ENCODE measurements around the gene MST1R.

Gene MST1R

DNA sequence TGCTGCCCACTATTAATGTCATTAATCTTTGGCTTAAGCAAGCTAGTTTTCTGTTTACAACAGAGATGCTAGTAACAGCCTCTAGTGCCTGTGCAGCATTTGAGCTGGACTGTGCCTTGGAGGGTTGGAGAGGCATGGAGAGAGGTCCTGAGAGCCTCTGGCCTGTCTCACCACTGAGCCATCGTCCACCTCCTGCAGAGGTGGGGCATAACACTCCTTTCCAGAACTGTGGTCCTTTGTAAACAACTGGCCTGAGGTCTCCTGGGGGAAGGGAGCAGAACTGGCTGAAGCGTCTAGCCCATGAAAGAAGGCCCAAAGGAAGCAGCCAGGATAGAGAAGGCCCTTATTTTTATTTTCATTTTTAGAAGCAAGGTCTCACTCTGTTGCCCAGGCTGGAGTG is 24.0 kb downstream of the MST1R start:
- DNase-seq (ENCODE audit: extremely low read depth in 1 of 2, low read depth in 1 of 2), result no peak

DNA sequence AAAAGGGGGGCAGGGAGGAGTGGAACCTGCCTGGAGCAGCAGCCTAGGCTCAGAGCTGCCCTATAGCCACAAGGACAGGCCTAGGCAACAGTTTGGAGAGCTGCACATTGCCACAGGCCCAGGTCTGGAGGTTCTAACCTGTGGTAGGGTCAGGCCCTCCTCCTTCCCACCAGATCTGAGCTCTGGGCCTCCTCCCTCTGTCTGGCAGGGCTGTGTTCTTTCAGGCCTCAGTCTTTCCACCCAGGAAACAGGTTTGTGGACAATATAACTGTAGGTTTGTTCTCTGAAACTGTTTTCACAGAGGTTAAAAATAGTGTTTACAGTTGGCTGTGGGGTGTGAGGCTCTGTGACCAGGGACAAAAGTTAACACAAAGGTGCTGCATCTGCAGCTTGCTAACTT is 25.0 kb downstream of the MST1R start:
- DNase-seq (ENCODE audit: extremely low read depth in 1 of 2, low read depth in 1 of 2), result no peak

DNA sequence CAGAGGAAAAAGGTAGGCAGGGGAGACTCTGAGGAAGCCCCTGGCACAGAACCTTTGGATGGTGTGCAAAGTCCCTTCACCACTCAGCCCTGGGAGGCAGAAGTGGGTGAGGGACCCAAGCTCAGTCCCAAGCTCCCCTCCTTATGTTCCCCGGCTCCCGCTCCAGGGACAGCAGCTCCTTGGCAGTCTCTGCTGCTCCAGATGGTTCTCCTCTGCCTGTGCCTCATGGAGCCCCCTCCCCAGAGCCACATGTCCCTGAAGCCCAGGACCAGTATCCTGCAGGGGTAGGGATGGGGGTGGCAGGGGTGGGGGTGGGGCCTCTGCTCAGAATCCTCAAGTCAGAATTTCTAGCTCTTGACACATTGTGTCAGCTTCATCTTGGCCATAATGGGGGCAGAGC is 26.0 kb downstream of the MST1R start:
- DNase-seq (ENCODE audit: extremely low read depth in 1 of 2, low read depth in 1 of 2), result no peak

DNA sequence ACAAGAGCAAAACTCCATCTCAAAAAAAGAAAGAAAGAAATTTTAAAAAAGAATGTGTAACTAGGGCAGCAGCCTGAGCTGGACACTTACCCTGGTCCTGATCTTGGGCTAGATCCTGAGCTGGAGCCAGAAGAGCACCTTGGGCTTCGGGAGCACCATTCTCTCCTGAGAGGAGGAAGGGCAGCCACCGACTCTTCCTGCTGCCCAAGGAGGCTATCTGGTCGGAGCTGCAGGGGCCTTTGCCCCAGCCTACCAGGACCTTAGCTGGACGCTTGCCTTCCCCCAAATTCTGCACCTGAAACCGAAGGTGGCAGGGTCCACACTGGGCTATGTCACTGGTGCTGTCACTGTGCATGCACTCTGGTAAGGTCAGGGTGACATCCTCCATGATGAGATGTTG is 27.1 kb downstream of the MST1R start:
- DNase-seq (ENCODE audit: extremely low read depth in 1 of 2, low read depth in 1 of 2), result no peak

DNA sequence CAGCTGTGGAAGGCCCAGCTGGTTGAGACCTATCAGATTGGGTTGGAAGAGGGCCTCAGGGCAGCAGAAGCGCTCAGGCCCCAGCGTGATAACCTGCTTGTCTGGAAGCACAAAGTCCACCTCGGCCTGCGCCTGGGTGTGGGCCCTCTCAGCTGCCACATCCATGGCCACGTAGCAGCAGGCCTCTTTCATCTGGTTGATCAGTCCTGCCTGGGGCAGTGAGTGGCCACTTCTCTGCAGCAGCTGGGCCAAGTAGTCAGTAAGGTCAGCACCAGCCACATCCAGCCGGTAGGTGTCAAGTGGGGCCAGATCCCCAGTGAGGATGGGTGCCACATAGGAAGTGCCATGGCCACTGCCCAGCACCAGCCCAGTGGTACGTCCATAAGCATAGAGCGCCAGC is 30.1 kb downstream of the MST1R start:
- DNase-seq (ENCODE audit: extremely low read depth in 1 of 2, low read depth in 1 of 2), result no peak

DNA sequence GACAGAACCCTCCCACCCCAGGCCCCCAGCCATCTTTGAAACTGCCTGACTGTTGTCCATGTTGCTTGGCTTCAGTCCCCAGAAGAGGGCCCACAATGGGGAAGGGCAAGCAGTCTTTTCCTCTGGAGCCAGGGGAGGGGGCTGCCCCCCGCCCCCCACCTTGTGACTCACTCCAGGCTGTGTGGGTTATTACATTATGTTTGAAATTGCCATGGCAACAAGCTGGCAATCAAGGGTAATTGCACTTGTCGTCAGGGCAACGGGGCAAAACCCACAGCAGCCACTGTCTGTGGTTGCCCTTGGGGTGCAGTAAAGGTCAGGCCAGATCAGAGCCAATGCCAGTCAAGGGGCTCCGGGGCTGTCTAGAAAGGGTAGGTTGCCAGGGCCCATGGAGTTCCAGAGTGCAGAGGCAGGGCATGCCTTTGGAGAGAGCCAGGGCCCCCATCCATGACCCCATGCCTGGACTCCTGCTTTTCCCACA is 30.8 kb downstream of the MST1R start:
- no peak for DNase-seq (ENCODE audit: extremely low read depth in 1 of 2, low read depth in 1 of 2)

DNA sequence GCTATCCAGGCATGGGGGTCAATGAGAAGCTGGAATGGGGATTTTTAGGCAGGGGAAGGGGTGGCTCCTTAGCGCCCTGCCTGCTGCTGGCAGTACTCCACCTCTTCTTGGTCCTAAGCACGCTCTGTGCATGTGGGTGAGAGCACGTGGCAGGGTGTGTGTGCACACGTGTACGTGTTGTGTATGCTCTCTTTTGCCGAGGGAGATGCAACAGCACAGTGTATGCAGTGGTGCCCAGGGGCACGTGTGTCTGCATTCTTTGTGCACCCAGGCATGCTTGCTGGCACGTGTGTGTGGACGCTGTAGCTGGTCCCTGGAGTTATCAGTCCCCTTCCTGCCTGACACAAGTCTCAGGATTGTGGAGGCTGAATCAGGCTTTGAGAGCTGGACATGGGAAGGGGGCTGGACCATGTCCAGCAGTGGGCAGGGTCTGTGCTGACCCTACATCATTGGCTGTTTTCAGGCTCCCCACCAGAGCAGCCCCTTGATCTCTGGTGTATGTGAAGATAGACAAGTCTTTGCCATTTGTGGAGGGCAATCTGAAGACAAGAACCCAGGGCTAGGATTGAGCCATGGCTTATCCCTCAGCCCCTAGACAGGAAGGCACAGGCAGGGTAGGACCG is 32.0 kb downstream of the MST1R start:
- no peak for DNase-seq (ENCODE audit: extremely low read depth in 1 of 2, low read depth in 1 of 2)

DNA sequence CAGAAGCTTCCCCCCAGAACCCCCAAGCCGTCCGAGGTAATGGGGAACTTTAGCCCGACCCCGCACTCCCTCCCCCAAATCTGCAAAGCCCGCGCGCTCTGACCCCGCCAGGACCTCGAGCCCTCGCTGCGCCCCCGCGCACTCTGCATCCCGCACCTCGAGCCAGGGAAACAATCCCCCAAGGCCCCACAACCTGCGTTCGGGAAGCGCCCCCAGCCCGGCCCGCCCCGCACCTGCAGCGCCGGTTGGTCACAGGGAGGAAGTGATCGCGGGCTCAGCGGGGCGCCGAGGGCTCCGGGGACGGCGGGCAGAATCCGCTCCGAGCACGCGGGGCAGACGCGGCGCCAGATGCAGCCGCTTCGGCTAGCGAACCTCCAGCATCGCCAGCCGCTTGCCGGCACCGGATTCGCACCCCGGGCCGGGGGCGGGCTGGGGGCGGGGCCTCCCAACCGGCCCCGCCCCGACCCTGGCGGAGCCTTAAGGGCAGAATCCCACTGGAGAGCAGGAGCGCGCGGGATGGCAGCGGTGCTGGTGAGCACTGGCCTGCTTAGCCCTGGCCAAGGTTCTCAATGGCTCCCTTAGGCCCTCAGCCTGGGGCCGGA is 34.0 kb downstream of the MST1R start, which contains the start of gene CAMKV:
Gene CAMKV (minus strand): TSS at position 382 of the 602 bp plus-strand sequence. CDS start 7,518 bp downstream, outside the sequence.
- no peak for DNase-seq (ENCODE audit: extremely low read depth in 1 of 2, low read depth in 1 of 2)

DNA sequence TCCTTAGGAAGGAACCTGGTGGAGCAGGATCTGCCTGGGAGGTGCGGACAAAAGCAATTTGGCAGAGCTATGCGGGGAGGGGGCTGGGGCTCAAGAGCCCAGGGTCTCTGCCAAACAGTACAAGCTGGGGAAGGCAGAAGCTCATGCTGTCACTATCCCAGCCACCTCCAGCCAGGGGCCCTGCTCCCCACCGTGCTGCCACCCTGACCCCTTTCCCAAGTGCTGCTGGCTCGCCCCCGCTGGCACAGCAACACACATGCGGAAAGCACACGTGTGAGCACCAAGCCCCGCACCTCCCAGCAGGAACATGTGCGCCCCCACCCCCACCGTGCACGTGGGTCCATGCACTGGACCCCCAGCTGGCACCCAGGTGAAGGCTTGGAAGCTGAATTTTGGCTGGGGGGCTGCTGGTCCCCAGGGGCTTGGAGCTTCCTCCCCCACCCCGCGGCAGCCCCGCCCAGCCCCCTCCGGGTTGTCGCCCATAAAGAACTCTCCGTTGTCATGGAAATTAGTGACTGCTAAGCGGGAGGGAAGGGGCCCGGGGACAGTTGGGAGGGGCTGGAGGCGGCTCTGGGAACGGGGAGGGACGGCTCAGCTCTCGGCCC is 34.7 kb downstream of the MST1R start:
- DNase-seq (ENCODE audit: extremely low read depth in 1 of 2, low read depth in 1 of 2), result no peak

DNA sequence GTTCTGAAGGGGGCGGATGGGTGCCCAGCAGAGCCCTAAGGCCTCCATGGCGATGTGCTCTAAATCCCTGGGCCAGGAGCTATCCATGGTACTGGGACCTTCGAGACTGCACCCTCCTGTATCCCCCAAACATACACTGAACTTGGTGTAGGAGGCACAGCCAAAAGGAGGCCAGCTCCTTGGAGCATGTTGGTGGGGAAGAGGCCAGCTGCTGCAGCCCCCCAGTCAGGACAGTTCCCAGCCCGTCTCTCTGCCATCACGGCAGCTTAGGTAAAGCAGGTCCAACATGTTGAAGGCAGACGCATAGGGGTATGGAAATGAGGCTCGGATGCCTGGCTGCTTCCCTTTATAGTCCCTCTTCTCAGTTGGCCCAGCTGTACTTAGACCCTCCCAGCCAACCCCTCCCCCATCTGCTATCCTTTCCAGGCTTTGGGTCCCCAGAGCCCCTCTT is 35.8 kb downstream of the MST1R start:
- no peak for DNase-seq (ENCODE audit: extremely low read depth in 1 of 2, low read depth in 1 of 2)

DNA sequence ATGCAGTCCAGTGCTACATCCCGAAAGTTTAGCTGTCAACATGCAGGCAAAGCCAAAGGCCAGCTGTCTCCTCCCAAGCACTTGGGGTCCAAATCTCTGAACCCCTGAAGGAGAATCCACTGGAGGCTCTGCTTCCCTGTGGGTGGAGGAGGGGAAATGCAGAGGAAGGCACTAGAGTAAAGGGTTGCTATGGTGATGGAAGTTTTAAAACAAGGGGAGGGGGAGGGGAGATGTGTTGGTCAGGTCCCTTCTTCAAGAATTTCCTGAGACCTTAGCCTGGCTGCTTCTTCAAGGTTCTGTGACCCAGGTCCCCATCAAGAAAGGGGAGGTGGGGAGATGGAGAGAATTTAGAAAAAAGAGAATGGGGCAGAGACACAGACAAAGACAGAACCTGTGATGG is 36.3 kb downstream of the MST1R start:
- no peak for DNase-seq (ENCODE audit: extremely low read depth in 1 of 2, low read depth in 1 of 2)

DNA sequence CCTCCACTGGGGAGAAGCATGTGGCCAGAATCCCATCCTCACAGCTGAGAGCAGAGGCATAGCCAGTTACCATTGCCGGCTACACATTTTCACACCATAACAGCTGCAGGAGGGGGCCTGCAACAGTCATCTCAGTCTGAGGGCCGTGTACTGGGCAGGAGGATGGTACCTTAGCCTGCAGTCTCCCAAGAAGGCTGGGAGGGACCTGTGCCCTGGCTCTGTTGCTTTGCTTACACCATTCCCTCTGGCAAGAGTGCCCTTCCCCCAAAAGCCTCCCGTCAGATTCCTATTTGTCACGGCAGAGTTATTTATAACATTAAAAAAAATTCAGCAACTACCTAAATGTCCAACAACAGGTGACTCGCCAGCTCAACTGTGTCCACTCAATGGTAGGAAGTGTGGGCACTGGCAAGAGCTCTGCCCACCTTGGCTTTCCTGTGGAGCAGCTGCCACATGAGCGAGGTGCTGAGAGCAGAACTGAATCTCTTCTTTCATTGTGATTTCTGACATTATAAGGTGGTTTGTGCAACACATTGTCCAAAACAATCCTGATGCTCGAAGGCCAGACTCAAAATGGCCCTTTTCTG is 38.4 kb downstream of the MST1R start:
- DNase-seq (ENCODE audit: extremely low read depth in 1 of 2, low read depth in 1 of 2), result no peak

DNA sequence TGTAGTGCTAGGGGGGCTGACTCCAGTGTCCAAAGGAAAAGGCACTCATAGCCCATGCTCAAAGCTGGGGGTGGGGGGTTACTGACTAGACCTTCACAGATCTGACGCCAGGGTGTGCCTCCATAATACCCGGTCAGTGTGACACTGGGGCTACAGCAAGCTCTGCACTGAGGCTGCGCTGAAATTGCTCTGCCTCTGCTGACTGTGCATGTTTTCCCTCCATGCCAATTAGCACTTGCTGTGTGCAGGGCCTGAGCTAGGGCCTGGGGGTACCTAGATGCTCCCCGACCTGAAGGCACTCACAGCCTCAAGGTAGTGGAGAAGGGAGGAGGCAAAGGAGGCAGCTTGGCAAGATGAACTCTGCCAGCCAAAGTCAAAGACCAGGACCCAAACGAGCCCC is 39.2 kb downstream of the MST1R start:
- no peak for DNase-seq (ENCODE audit: extremely low read depth in 1 of 2, low read depth in 1 of 2)

DNA sequence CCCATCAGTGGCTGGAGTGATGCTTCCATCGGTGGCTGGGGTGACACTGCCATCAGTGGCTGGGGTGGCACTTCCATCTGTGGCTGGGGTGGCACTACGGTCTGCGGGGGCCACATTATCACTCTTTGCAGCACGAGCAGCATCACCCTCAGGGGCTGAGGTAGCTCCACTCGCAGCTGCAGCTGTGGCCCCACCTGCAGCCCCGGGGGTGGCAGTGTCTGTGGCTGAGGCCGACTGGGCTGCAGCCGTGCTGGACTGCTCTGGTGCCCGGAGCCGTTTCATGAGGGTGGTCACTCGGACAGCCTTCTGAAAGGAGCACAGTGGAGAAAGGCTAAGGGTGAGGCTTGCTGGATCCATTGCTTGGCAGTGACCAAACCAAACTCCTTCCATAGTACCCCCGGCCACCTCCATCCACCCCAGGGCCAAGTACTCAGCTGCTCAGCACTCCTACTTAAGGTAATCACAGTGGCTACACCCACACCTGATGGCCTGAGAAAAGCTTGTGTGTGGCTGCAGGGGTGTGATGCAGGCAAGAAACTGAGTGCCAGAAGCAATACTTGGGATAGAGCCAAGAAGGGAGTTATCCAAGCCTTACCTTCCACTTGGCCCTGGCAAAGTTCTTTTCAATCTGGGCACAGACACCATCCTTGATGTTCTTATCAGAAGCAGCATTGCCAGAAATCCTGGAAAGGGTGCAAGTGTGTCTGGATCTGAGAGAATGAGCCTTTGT is 43.9 kb downstream of the MST1R start:
- no peak for DNase-seq (ENCODE audit: extremely low read depth in 1 of 2, low read depth in 1 of 2)

DNA sequence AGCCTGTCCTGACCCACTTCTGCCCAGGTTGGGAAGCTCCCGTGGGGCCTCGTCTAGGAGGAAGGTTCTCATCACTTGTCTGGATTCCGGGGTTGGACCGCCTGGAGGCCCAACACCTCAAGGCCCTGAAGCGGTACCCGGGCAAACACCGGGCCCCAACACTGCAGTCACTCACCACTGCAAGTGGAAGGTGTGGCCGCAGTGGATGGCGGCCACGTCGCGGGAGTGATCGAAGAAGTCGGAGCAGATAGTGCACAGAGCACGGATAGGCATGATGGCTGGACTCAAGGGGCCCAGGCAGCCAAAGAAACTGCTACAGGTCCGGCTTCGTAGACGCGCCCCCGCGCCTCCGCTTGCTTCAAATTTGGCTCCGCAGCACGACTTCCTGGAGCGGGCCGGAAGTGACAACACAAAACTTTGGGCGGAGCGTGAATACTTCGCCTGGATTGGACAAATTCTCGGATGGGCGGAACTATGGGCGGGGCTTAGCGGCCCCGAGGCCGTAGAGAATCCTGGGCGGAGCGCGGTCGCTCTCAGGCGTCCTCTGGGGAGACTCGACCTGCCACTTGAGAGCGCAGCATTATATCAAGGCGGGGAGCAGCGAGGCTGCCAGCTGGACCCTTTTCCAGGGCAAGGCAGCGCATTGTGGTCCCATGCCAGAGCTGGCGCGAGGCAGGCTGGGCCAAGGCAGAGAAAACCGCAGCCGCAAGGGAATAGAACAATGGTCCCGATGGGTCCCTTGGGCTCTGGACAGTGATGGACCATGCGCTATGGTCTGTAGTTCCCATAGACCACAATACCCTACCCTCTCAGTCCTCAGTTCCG is 47.3 kb downstream of the MST1R start, which contains the start of gene TRAIP:
Gene TRAIP (minus strand): TSS at position 384 of the 825 bp plus-strand sequence. CDS start 111 bp downstream, at position 273.
- peak; percentile 86 to 90 for DNase-seq (ENCODE audit: extremely low read depth in 1 of 2, low read depth in 1 of 2)

DNA sequence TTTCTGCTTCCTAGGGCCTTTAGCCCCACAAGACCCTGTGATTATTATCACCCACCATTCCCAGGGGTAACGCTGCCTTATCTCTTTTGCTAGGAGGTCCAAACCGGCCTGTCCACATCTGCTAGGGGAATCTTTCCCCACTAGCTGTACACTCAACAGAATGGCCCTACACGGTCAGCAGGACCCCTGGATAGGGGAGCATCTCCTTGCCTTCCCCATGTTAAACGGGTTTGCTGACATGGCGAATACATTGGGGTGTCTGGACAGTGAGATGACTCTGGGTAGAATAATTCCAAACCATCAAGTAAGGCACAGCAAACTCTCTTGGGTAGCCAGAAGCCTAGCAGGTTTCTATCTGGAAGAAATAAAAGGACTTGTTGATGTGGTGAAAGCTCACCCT is 48.0 kb downstream of the MST1R start:
- no peak for DNase-seq (ENCODE audit: extremely low read depth in 1 of 2, low read depth in 1 of 2)

DNA sequence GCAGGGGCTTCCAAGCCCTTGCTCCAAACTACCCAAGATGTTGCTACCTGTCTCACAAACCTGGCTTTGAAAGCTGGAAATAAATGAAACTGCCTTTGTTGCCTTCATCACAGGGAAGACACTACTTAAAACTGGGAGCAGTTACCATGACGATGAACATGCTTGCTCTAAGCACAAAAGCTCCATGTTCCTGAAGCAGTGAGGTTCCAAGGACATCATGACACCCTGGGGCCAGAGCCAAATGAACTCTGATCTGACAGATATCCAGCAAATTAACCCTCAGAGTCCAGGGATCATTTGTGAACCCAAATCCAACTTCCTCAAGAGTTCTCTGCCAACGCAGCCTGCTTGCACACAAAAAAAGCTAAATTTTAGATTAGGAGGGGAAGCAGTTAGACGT is 58.0 kb downstream of the MST1R start:
- no peak for DNase-seq (ENCODE audit: extremely low read depth in 1 of 2, low read depth in 1 of 2)

DNA sequence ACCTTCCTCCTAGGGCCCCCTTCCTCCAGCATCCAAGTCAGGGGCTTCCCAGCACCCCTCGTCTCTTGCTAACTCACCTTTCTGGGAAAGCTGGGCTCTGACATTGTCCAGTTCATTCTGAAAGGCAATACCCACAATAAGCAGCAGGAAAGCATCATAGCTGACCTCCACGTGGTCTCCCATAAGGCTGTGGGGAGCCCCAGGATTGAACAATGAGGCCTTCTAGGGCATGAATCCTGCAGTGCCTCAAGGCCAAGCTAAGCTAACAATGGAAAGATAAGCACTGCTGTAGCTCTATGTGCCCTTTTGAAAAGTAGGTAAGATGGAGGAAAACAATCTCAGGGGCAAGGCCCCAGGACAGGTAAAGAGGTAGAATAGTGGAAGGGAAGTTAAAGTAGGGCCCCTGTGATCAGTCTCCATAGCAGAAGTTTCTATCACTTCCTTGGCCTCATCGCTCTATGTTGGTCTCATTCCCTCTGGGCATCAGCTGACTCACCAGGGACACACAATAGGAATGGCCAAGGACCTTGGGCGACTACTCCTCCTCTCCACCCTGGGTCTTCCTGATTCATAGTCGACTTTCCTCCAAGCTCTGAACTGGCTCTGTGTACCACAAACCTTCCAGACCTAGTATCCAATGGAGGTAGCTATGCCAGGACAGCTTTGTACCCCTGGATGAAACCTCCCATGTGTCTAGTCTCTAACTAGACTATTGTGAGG is 59.0 kb downstream of the MST1R start:
- no peak for DNase-seq (ENCODE audit: extremely low read depth in 1 of 2, low read depth in 1 of 2)

DNA sequence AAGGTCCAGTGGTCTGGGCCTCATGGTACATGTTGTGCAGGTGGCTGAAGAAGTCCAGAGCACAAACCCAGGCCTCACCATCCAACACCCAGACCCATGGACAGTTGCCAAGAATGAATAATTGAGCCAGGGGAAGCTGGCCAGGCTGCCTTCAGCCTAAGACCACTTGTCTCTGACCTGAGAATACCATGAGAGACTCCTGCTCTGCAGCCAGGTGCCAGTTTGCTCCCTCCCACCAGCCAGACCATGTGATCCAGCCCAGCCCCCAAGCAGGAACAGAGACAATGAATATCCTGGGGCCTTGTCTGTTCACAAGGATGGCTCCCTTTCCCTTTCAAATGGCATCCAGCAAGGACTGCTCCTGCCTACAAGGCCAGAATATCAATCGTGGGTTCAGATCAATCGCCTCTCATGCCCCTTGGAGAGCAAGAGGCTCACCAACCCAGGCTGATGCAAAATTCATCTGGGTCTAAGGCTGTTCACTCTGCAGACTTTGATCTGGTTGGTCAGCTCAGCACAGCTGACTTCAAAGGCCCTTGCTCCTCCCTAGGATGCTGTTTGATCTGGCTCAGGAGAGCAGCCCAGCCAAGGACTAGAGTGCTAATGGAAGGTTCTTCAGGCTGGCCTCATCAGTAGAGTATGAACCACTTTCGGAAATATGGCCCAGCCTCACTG is 60.7 kb downstream of the MST1R start:
- DNase-seq (ENCODE audit: extremely low read depth in 1 of 2, low read depth in 1 of 2), result no peak
